Activated T-helper 1 cell treated with anti-CD3 and anti-CD28 coated beads, Interleukin-12 subunit alpha, Interleukin-12 subunit beta, Interleukin-2, Interleukin-4 antibody, amounts not matched to agents 30 ng/mL and 10 ng/mL and 1 ng/mL, durations not matched to agents 14 hours and 24 hours and 36 hours (primary cell): Measurements from ENCODE around the gene NT5C3A. TPM values are rescaled to one million over a fixed set of nuclear protein-coding genes. Genes with fewer than 3 reads are reported as not detected.

ENCODE experiments used
- DNase-seq: peaks from one replicate; pipeline ENCODE4 v3.0.0; 2021; ENCODE audit warnings: low spot score
- H3K27ac Mint-ChIP-seq: one replicate; pipeline ENCODE4 v1.8.0; 2021; ENCODE audit warnings: mild to moderate bottlenecking, mixed read lengths
- H3K27me3 Mint-ChIP-seq: one replicate; pipeline ENCODE4 v1.8.0; 2022; ENCODE audit warnings: mild to moderate bottlenecking, moderate library complexity, mixed read lengths; ENCODE audit not compliant: insufficient read depth
- H3K36me3 Mint-ChIP-seq: one replicate; pipeline ENCODE4 v1.8.0; 2021; ENCODE audit warnings: low read depth, mixed read lengths
- H3K4me1 Mint-ChIP-seq: one replicate; pipeline ENCODE4 v1.8.0; 2021; ENCODE audit warnings: low read depth, mixed read lengths
- H3K4me3 Mint-ChIP-seq: one replicate; pipeline ENCODE4 v1.8.0; 2021; ENCODE audit warnings: mild to moderate bottlenecking, moderate library complexity, mixed read lengths
- H3K9me3 Mint-ChIP-seq: one replicate; pipeline ENCODE4 v1.8.0; 2021; ENCODE audit warnings: mixed read lengths
- intact Hi-C: fragments of 100-400 bp; cut with micrococcal nuclease; formaldehyde crosslinking; loops from one replicate; pipeline ENCODE4 v1.15.1; 2024
- total RNA-seq: library from RNA; stranded (reverse); gene quantifications from 2 replicates; pipeline ENCODE4 v1.2.3, GENCODE V29; 2022

NT5C3A gene
- total RNA-seq, 1 donor from 2014 or later = 43.9 TPM

GRCh38 chr7:33044986-33045385 is 17.6 kb downstream of the NT5C3A start:
- H3K36me3 Mint-ChIP-seq = peaks cover 1% of the 10 kb centered on the region
- no peak overlapping the region for H3K27ac Mint-ChIP-seq
- intact Hi-C loops = loop anchor here (5.0 kb wide), 1 partner anchor 353 kb away; no protein-coding TSS in a partner anchor
- H3K4me3 Mint-ChIP-seq = no peak overlapping the region
- H3K27me3 Mint-ChIP-seq = no peaks in the 10 kb centered on the region
- peaks cover 37% of the 10 kb centered on the region for H3K4me1 Mint-ChIP-seq
- no peaks in the 10 kb centered on the region for H3K9me3 Mint-ChIP-seq
- no peak for DNase-seq

GRCh38 chr7:33044401-33044718 is 18.2 kb downstream of the NT5C3A start:
- no peak overlapping the region for H3K27ac Mint-ChIP-seq
- no peak for DNase-seq
- H3K9me3 Mint-ChIP-seq = no peaks in the 10 kb centered on the region
- no peaks in the 10 kb centered on the region for H3K27me3 Mint-ChIP-seq
- H3K36me3 Mint-ChIP-seq = peaks cover 1% of the 10 kb centered on the region
- intact Hi-C loops = loop anchor here (5.0 kb wide), 1 partner anchor 352 kb away; no protein-coding TSS in a partner anchor
- H3K4me3 Mint-ChIP-seq = no peak overlapping the region
- peaks cover 43% of the 10 kb centered on the region for H3K4me1 Mint-ChIP-seq

GRCh38 chr7:33043501-33044400 is 18.8 kb downstream of the NT5C3A start:
- DNase-seq = no peak
- intact Hi-C loops = loop anchor here (5.0 kb wide), 1 partner anchor 351 kb away; no protein-coding TSS in a partner anchor
- no peak overlapping the region for H3K27ac Mint-ChIP-seq
- no peaks in the 10 kb centered on the region for H3K9me3 Mint-ChIP-seq
- peaks cover 1% of the 10 kb centered on the region for H3K36me3 Mint-ChIP-seq
- peaks cover 48% of the 10 kb centered on the region for H3K4me1 Mint-ChIP-seq
- no peak overlapping the region for H3K4me3 Mint-ChIP-seq
- no peaks in the 10 kb centered on the region for H3K27me3 Mint-ChIP-seq

GRCh38 chr7:33041631-33042428 is 20.7 kb downstream of the NT5C3A start:
- no peak overlapping the region for H3K27ac Mint-ChIP-seq
- peaks cover 58% of the 10 kb centered on the region for H3K4me1 Mint-ChIP-seq
- intact Hi-C loops = loop anchor here (5.0 kb wide), 1 partner anchor 350 kb away; no protein-coding TSS in a partner anchor
- H3K36me3 Mint-ChIP-seq = peaks cover 4% of the 10 kb centered on the region
- no peaks in the 10 kb centered on the region for H3K9me3 Mint-ChIP-seq
- no peaks in the 10 kb centered on the region for H3K27me3 Mint-ChIP-seq
- no peak for DNase-seq
- no peak overlapping the region for H3K4me3 Mint-ChIP-seq

GRCh38 chr7:33040803-33041516 is 21.6 kb downstream of the NT5C3A start:
- Mint-ChIP-seq H3K9me3 (no peaks in the 10 kb centered on the region), H3K4me3 (peak overlapping the region; percentile 80), H3K36me3 (peaks cover 4% of the 10 kb centered on the region), H3K4me1 (peaks cover 65% of the 10 kb centered on the region), H3K27ac (peak overlapping the region; percentile 73), H3K27me3 (no peaks in the 10 kb centered on the region)
- intact Hi-C loops = loop anchor here (5.0 kb wide), 1 partner anchor 349 kb away; no protein-coding TSS in a partner anchor
- DNase-seq = peak; percentile 67

- no peak for DNase-seq
- Mint-ChIP-seq H3K9me3 (no peaks in the 10 kb centered on the region), H3K4me1 (peaks cover 61% of the 10 kb centered on the region), H3K27me3 (no peaks in the 10 kb centered on the region), H3K27ac (peak overlapping the region; percentile 74), H3K36me3 (peaks cover 6% of the 10 kb centered on the region), H3K4me3 (peak overlapping the region; percentile 85)
- intact Hi-C loops = loop anchor here (1.0 to 5.0 kb wide), 6 partner anchors 10 to 348 kb away; partner anchors contain the start of gene BBS9
These were observed 22.7 kb downstream of the NT5C3A start for GRCh38 chr7:33039903-33040292.

GRCh38 chr7:33039257-33039902 is 23.2 kb downstream of the NT5C3A start:
- Mint-ChIP-seq H3K27ac (peak overlapping the region; percentile 74), H3K4me3 (peak overlapping the region; percentile 85), H3K9me3 (no peaks in the 10 kb centered on the region), H3K36me3 (peaks cover 8% of the 10 kb centered on the region), H3K4me1 (peaks cover 61% of the 10 kb centered on the region), H3K27me3 (no peaks in the 10 kb centered on the region)
- no peak for DNase-seq
- intact Hi-C loops = loop anchor here (1.0 kb wide), 5 partner anchors 11 to 147 kb away; partner anchors contain the start of gene BBS9

- Mint-ChIP-seq H3K4me1 (peaks cover 59% of the 10 kb centered on the region), H3K27me3 (no peaks in the 10 kb centered on the region), H3K36me3 (peaks cover 9% of the 10 kb centered on the region), H3K9me3 (no peaks in the 10 kb centered on the region), H3K4me3 (peak overlapping the region; percentile 85), H3K27ac (peak overlapping the region; percentile 72)
- intact Hi-C loops = loop anchor here (1.0 kb wide), 5 partner anchors 12 to 146 kb away; partner anchors contain the start of gene BBS9
- DNase-seq = no peak
These were observed 23.9 kb downstream of the NT5C3A start for GRCh38 chr7:33038639-33039038.

- Mint-ChIP-seq H3K36me3 (peaks cover 16% of the 10 kb centered on the region), H3K4me1 (peaks cover 53% of the 10 kb centered on the region), H3K9me3 (no peaks in the 10 kb centered on the region), H3K27me3 (no peaks in the 10 kb centered on the region), H3K4me3 (no peak overlapping the region), H3K27ac (no peak overlapping the region)
- DNase-seq = no peak
- intact Hi-C loops = no loop called here
These were observed 26.8 kb downstream of the NT5C3A start for GRCh38 chr7:33035776-33036175.

- H3K36me3 Mint-ChIP-seq = peaks cover 18% of the 10 kb centered on the region
- no peak overlapping the region for H3K27ac Mint-ChIP-seq
These were observed 38.3 kb downstream of the NT5C3A start for GRCh38 chr7:33024189-33024757.

GRCh38 chr7:33012364-33012763 is 50.2 kb downstream of the NT5C3A start:
- H3K9me3 Mint-ChIP-seq = no peaks in the 10 kb centered on the region
- peaks cover 28% of the 10 kb centered on the region for H3K36me3 Mint-ChIP-seq

More at GRCh38 chr7:33024189-33024757, 38.3 kb downstream of the NT5C3A start:
- H3K4me3 Mint-ChIP-seq = no peak overlapping the region
- H3K4me1 Mint-ChIP-seq = no peaks in the 10 kb centered on the region
- DNase-seq = no peak
- intact Hi-C loops = no loop called here
- no peaks in the 10 kb centered on the region for H3K27me3 Mint-ChIP-seq
- no peaks in the 10 kb centered on the region for H3K9me3 Mint-ChIP-seq

GRCh38 chr7:33009734-33010133 is 52.8 kb downstream of the NT5C3A start:
- Mint-ChIP-seq H3K27me3 (no peaks in the 10 kb centered on the region), H3K4me1 (no peaks in the 10 kb centered on the region), H3K9me3 (no peaks in the 10 kb centered on the region), H3K27ac (no peak overlapping the region), H3K4me3 (no peak overlapping the region), H3K36me3 (peaks cover 19% of the 10 kb centered on the region)
- intact Hi-C loops = no loop called here
- no peak for DNase-seq

More at GRCh38 chr7:33012364-33012763, 50.2 kb downstream of the NT5C3A start:
- H3K4me3 Mint-ChIP-seq = no peak overlapping the region
- H3K4me1 Mint-ChIP-seq = no peaks in the 10 kb centered on the region
- DNase-seq = no peak
- H3K27ac Mint-ChIP-seq = no peak overlapping the region
- intact Hi-C loops = no loop called here
- no peaks in the 10 kb centered on the region for H3K27me3 Mint-ChIP-seq
